Measurements from ENCODE around the gene SYNPO. TPM values are rescaled to one million over a fixed set of nuclear protein-coding genes. Genes with fewer than 3 reads are reported as not detected.

SYNPO gene
- total RNA-seq, 1 donor from 2014 or later, result 0.41 TPM

DNA sequence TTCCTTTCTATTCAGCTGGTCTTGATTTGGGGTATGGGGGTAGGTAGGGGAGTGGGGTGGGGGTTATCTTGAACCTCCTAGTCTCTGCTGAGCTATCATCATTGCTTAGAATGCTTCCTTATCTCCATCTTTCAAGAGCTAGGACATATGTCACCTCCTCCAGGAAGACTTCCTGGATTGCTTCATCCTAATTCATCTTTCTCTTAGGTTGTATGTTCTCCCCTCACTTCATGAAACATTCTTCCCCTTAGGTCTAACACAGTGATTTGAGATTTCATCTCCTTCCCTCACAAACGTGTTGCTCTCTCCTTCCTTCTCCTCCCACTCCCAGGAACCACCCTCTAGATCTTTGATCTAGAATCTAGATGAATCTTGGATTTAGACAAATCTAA is 2.4 kb upstream of the SYNPO start:
- Histone ChIP-seq H3K4me3 (no peak overlapping the region), H3K4me2 (peak overlapping the region; percentile 0), H3K9me3 (ENCODE audit: low read depth) (no peaks in the 10 kb centered on the region), H3K79me2 (ENCODE audit: low read depth) (no peaks in the 10 kb centered on the region), H3K4me1 (peaks cover 44% of the 10 kb centered on the region), H3K27me3 (no peaks in the 10 kb centered on the region), H2AFZ (replicated peaks) (no peak overlapping the region), H4K20me1 (ENCODE audit: low read depth) (no peaks in the 10 kb centered on the region), H3K9ac (no peak overlapping the region), H3K27ac (no peak overlapping the region), H3F3A (ENCODE audit: low read depth) (peaks cover 23% of the 10 kb centered on the region), H3K36me3 (no peaks in the 10 kb centered on the region)
- no peak overlapping the region for H3K4me3 Mint-ChIP-seq
- H3K4me1 Mint-ChIP-seq, result peaks cover 46% of the 10 kb centered on the region
- no peak for DNase-seq (ENCODE audit: low spot score)
- no peaks in the 10 kb centered on the region for H3K9me3 Mint-ChIP-seq
- H3K27me3 Mint-ChIP-seq (ENCODE audit: insufficient read depth, low read depth), result peaks cover 9% of the 10 kb centered on the region
- no peak overlapping the region for H3K27ac Mint-ChIP-seq
- TF ChIP-seq, protein P1, sequence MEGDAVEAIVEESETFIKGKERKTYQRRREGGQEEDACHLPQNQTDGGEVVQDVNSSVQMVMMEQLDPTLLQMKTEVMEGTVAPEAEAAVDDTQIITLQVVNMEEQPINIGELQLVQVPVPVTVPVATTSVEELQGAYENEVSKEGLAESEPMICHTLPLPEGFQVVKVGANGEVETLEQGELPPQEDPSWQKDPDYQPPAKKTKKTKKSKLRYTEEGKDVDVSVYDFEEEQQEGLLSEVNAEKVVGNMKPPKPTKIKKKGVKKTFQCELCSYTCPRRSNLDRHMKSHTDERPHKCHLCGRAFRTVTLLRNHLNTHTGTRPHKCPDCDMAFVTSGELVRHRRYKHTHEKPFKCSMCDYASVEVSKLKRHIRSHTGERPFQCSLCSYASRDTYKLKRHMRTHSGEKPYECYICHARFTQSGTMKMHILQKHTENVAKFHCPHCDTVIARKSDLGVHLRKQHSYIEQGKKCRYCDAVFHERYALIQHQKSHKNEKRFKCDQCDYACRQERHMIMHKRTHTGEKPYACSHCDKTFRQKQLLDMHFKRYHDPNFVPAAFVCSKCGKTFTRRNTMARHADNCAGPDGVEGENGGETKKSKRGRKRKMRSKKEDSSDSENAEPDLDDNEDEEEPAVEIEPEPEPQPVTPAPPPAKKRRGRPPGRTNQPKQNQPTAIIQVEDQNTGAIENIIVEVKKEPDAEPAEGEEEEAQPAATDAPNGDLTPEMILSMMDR (IDR thresholded peaks at IDR 0.05), result no peak
- no peak for TF ChIP-seq EZH2phosphoT487 (IDR thresholded peaks at IDR 0.05)
- no peak for TF ChIP-seq EZH2 (IDR thresholded peaks at IDR 0.05)
- no peaks in the 10 kb centered on the region for H3K36me3 Mint-ChIP-seq

DNA sequence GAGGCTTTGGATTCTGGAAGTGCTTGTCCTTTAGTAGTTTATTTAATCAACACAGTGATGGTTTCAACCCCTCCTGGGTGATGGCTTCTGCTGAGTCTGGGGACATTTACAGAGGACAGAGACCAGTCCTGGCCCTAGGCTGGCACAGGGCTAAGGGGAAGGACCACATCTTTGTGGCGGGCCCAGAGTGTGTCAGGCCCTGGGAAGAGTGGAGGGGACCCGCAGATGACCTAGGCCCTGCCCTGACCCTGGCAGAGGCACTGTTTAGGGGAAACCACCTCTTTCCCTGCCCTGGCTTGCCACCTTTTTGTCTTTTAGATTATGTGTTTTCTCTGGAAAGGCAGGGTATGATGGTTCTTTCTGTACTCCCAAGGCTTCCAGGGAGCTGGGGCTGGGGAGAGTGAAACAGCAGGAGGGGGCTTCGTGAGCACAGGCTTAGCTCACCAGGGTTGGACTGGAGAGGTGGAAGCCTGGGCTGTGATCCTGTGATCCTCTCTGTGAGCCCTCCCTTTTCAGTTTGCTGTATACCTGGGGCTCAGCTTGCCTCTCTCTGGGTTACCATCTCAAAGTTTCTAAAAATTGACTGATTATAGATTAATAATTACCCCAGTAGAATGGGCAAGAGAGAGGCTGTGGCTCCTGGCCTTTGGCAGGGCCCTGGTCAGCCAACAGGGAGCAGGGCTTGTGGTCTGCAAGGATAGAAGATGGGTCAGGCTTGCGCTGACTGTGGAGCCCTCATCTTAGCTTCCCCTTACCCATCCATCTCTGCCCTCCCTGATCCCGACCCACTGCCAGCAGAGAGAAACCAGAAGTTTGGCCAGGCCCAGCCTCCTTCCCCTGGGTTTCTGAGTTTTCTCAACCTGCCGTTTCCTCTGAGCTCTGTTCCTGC is 1.7 kb upstream of the SYNPO start:
- peak overlapping the region; percentile 71 for H3K27ac Mint-ChIP-seq
- Histone ChIP-seq H4K20me1 (ENCODE audit: low read depth) (no peaks in the 10 kb centered on the region), H3K9me3 (ENCODE audit: low read depth) (no peaks in the 10 kb centered on the region), H3F3A (ENCODE audit: low read depth) (peaks cover 26% of the 10 kb centered on the region), H3K4me3 (no peak overlapping the region), H2AFZ (replicated peaks) (peak overlapping the region; percentile 23), H3K36me3 (no peaks in the 10 kb centered on the region), H3K79me2 (ENCODE audit: low read depth) (no peaks in the 10 kb centered on the region), H3K27ac (peak overlapping the region; percentile 11), H3K4me1 (peaks cover 47% of the 10 kb centered on the region), H3K27me3 (no peaks in the 10 kb centered on the region), H3K4me2 (no peak overlapping the region), H3K9ac (no peak overlapping the region)
- no peak for DNase-seq (ENCODE audit: low spot score)
- TF ChIP-seq EZH2phosphoT487 (IDR thresholded peaks at IDR 0.05) (no peak), EZH2 (IDR thresholded peaks at IDR 0.05) (no peak)
- TF ChIP-seq, protein P1 (IDR thresholded peaks at IDR 0.05), result no peak
- peaks cover 50% of the 10 kb centered on the region for H3K4me1 Mint-ChIP-seq
- peaks cover 11% of the 10 kb centered on the region for H3K27me3 Mint-ChIP-seq (ENCODE audit: insufficient read depth, low read depth)
- H3K36me3 Mint-ChIP-seq, result no peaks in the 10 kb centered on the region
- H3K9me3 Mint-ChIP-seq, result no peaks in the 10 kb centered on the region
- H3K4me3 Mint-ChIP-seq, result peak overlapping the region; percentile 60

DNA sequence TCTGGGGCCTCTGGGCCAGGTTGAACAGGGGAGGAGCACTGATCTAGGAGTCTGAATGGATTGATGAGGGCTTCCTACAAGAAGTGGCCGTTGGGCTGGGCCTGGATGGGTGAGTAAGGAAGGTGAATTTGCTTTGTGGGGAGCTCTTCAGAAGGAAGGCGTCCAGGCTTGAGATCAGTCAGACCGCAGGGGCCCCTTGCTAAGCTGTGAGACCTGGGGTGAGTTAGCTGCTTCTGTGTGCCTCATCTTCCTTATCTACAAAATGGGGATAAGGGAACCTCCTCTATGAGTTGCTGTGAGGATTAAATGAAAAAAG is 1.1 kb upstream of the SYNPO start:
- no peaks in the 10 kb centered on the region for H3K36me3 Mint-ChIP-seq
- Histone ChIP-seq H3K9ac (no peak overlapping the region), H3K27me3 (no peaks in the 10 kb centered on the region)

More for the DNA sequence above, 1.1 kb upstream of the SYNPO start:
- Mint-ChIP-seq H3K27me3 (ENCODE audit: insufficient read depth, low read depth) (peaks cover 15% of the 10 kb centered on the region), H3K27ac (peak overlapping the region; percentile 71), H3K4me1 (peaks cover 54% of the 10 kb centered on the region), H3K4me3 (no peak overlapping the region), H3K9me3 (no peaks in the 10 kb centered on the region)
- Histone ChIP-seq H3K4me3 (no peak overlapping the region), H3K9me3 (ENCODE audit: low read depth) (no peaks in the 10 kb centered on the region), H3K4me1 (peaks cover 53% of the 10 kb centered on the region), H4K20me1 (ENCODE audit: low read depth) (no peaks in the 10 kb centered on the region), H3K36me3 (no peaks in the 10 kb centered on the region), H3K79me2 (ENCODE audit: low read depth) (no peaks in the 10 kb centered on the region), H3F3A (ENCODE audit: low read depth) (peaks cover 32% of the 10 kb centered on the region), H2AFZ (replicated peaks) (no peak overlapping the region), H3K27ac (no peak overlapping the region), H3K4me2 (no peak overlapping the region)
- DNase-seq (ENCODE audit: low spot score), result no peak
- TF ChIP-seq, protein P1 (IDR thresholded peaks at IDR 0.05), result no peak
- TF ChIP-seq EZH2phosphoT487 (IDR thresholded peaks at IDR 0.05) (no peak), EZH2 (IDR thresholded peaks at IDR 0.05) (no peak)

Data from neural progenitor cell (in vitro differentiated cells).